K562 (cell line): ENCODE data around the gene ZBTB38. TPM values are rescaled to one million over a fixed set of nuclear protein-coding genes. Genes with fewer than 3 reads are reported as not detected.

ENCODE experiments used
- ATAC-seq: fragments of 200-7000 bp; cut with Tn5 transposase; 3 replicates; pipeline ENCODE4 v1.9.1; 2020; ENCODE audit warnings: moderate library complexity
- BruUV-seq: library from RNA; stranded (reverse); fragments of 400-500 nt; replicated peaks from 2 replicates; lab custom pipeline; 2021; lab: Mats Ljungman, UMichigan
- CTCF ChIA-PET: fragments of 300-600 bp; formaldehyde crosslinking; extraction: SDS; loops from one replicate; lab custom pipeline; 2021; ENCODE audit warnings: low intra/inter-chr PET ratio; lab: Yijun Ruan, JAX
- POLR2A ChIA-PET: fragments of 300-600, 350-650 bp; sonication (Branson Sonifier 250); formaldehyde crosslinking; extraction: SDS; loops from one replicate; lab custom pipeline; 2021; ENCODE audit warnings: antibody characterized with exemption, inconsistent platforms; lab: Yijun Ruan, JAX
- DNase-seq, 4 experiments: peaks; one replicate each; pipeline versions ENCODE4 v3.0.0 to v3.0.0-alpha.2; 2011 to 2018; ENCODE audit warnings: low spot score in 3 of 4, mixed read lengths in 3 of 4; ENCODE audit errors: extremely low read depth in 1 of 4
- FAIRE-seq: peaks from 2 replicates; lab custom pipeline; 2011; peaks lifted over from hg19 to GRCh38; lab: Jason Lieb, UNC
- H2AFZ ChIP-seq: 2 replicates; pipeline ENCODE4 v1.6.0; 2011; ENCODE audit warnings: low read depth, low read length, control low read depth, inconsistent platforms
- H3K27ac ChIP-seq: fragments of 200-600 bp; 3 replicates; pipeline ENCODE4 v1.8.0; 2011; ENCODE audit warnings: low read depth, mild to moderate bottlenecking, control low read depth, inconsistent platforms, low read length, moderate library complexity, mixed read lengths; ENCODE audit errors: extremely low read depth
- H3K27me3 ChIP-seq, 2 experiments: fragments of 300-600 bp in 1 of 2; 2 replicates in 1 of 2; 3 replicates in 1 of 2; pipeline versions ENCODE4 v1.6.0 to v1.8.0; 2011; ENCODE audit warnings: inconsistent platforms in 2 of 2, low read length in 2 of 2, mild to moderate bottlenecking in 1 of 2, mixed read lengths in 1 of 2, moderate library complexity in 1 of 2; ENCODE audit not compliant: control insufficient read depth in 2 of 2, insufficient read depth in 2 of 2
- H3K36me3 ChIP-seq: fragments of 300-600 bp; 3 replicates; pipeline ENCODE4 v1.8.0; 2011; ENCODE audit warnings: mild to moderate bottlenecking, low read length, inconsistent platforms; ENCODE audit not compliant: control insufficient read depth, insufficient read depth
- H3K4me1 ChIP-seq, 2 experiments: fragments of 200-600 bp in 1 of 2; replicated peaks in 1 of 2; 2 replicates in 1 of 2; 3 replicates in 1 of 2; pipeline versions ENCODE4 v1.5.1 to v1.8.0; 2011; ENCODE audit warnings: inconsistent platforms in 2 of 2, low read length in 2 of 2, mild to moderate bottlenecking in 1 of 2, mixed read lengths in 1 of 2, moderate library complexity in 1 of 2; ENCODE audit not compliant: control insufficient read depth in 2 of 2, insufficient read depth in 2 of 2
- H3K4me2 ChIP-seq: 2 replicates; pipeline ENCODE4 v1.6.1; 2011; ENCODE audit warnings: low read length, control low read depth, inconsistent platforms, mixed read lengths; ENCODE audit not compliant: insufficient read depth
- H3K4me3 ChIP-seq: fragments of 200-600 bp; sonication (generic), shearing (Covaris generic); 2 replicates; pipeline ENCODE4 v1.5.1; 2016; ENCODE audit warnings: control low read depth, inconsistent platforms
- H3K79me2 ChIP-seq: fragments of 200-600 bp; 3 replicates; pipeline ENCODE4 v1.8.0; 2011; ENCODE audit warnings: low read length, inconsistent platforms; ENCODE audit not compliant: control insufficient read depth, insufficient read depth
- H3K9ac ChIP-seq, 2 experiments: 2 replicates each; pipeline versions ENCODE4 v1.6.0 to v1.6.1; 2011; ENCODE audit warnings: low read depth in 2 of 2, low read length in 2 of 2, control low read depth in 1 of 2, inconsistent platforms in 1 of 2, mild to moderate bottlenecking in 1 of 2, mixed read lengths in 1 of 2; ENCODE audit not compliant: insufficient read depth in 1 of 2
- H3K9me1 ChIP-seq: one replicate; pipeline ENCODE4 v1.6.0; 2011; ENCODE audit warnings: inconsistent platforms, mild to moderate bottlenecking, low read length, moderate library complexity; ENCODE audit not compliant: control insufficient read depth, insufficient read depth
- H3K9me3 ChIP-seq: replicated peaks from 2 replicates; pipeline ENCODE4 v1.5.1; 2011; ENCODE audit warnings: low read depth, low read length, inconsistent platforms; ENCODE audit not compliant: control insufficient read depth, insufficient read depth
- H4K20me1 ChIP-seq: replicated peaks from 2 replicates; pipeline ENCODE4 v1.6.1; 2011; ENCODE audit warnings: low read length, inconsistent platforms, mixed read lengths; ENCODE audit not compliant: control insufficient read depth, insufficient read depth
- CBFA2T2 ChIP-seq: fragments of 450-650 bp; conservative IDR thresholded peaks from 2 replicates; pipeline ENCODE4 v1.6.1; 2017; ENCODE audit warnings: mild to moderate bottlenecking
- CBFA2T3 ChIP-seq: fragments of 450-650 bp; IDR thresholded peaks from 2 replicates; pipeline ENCODE4 v1.6.1; 2017
- CTBP1 ChIP-seq: fragments of 450-650 bp; IDR thresholded peaks from 2 replicates; pipeline ENCODE4 v1.6.1; 2016; ENCODE audit warnings: borderline replicate concordance
- MTA2 ChIP-seq: fragments of 450-650 bp; IDR thresholded peaks from 2 replicates; pipeline ENCODE4 v1.6.1; 2016; ENCODE audit warnings: low read depth
- PCBP1 ChIP-seq: fragments of 200-400 bp; formaldehyde crosslinking; IDR thresholded peaks from 2 replicates; pipeline ENCODE4 v1.6.1; 2018; ENCODE audit warnings: mild to moderate bottlenecking, low read depth, low read length; ENCODE audit not compliant: poor library complexity, severe bottlenecking
- RCOR1 ChIP-seq, 2 experiments: IDR thresholded peaks; 2 replicates each; pipeline ENCODE4 v1.6.1; 2012; ENCODE audit warnings: low read depth in 2 of 2, low read length in 2 of 2, borderline replicate concordance in 1 of 2, improper control_type of control experiment in 1 of 2
- SLC30A9 ChIP-seq: fragments of 250-450 bp; sonication (Bioruptor Pico); IDR thresholded peaks from 2 replicates; pipeline ENCODE4 v1.8.0; 2022; ENCODE audit warnings: mild to moderate bottlenecking, moderate library complexity
- TAL1 ChIP-seq: fragments of 450-650 bp; IDR thresholded peaks from 2 replicates; pipeline ENCODE4 v1.6.1; 2016; ENCODE audit warnings: mild to moderate bottlenecking
- TCF3 ChIP-seq: sonication (generic); formaldehyde crosslinking; IDR thresholded peaks from 2 replicates; pipeline ENCODE4 v1.4.0; 2020; ENCODE audit warnings: mild to moderate bottlenecking, missing genetic modification reagents
- WGBS: fragments of 100-300 bp; shearing (Covaris generic); methylation state at CpG from one replicate; pipeline ENCODE4 v1.1.6; 2016; ENCODE audit warnings: low coverage, mixed read lengths; ENCODE audit not compliant: insufficient coverage; ENCODE audit errors: missing lambda C conversion rate; 5-methylcytosine and 5-hydroxymethylcytosine counted together
- in situ Hi-C: fragments of 300-500 bp; cut with MboI; formaldehyde crosslinking; loops from 4 replicates; pipeline ENCODE4 v1.15.0; 2018; ENCODE audit warnings: inconsistent platforms, mixed read lengths
- intact Hi-C: fragments of 100-400 bp; cut with micrococcal nuclease; formaldehyde crosslinking; loops from 2 replicates; pipeline ENCODE4 v1.14.2; 2022
- polyA plus RNA-seq, 8 experiments: library from polyadenylated mRNA; depleted of rRNA in 4 of 8; stranded (reverse) in 5 of 8; unstranded in 3 of 8; fragments of >200 nt; fragmentation: Nextera tagmentation in 2 of 8; fragmentation: Illumina TruSeq in 1 of 8; extraction: Ambion mirVana in 2 of 8; extraction: Trizol in 1 of 8; gene quantifications; 2 replicates each; pipeline versions ENCODE4 v1.2.1 to v1.2.3, GENCODE V29; 2011 to 2014; ENCODE audit warnings: inconsistent platforms in 1 of 8, missing spikeins in 1 of 8
- total RNA-seq, 7 experiments: library from RNA; depleted of rRNA in 6 of 7; stranded (reverse); fragments of >200 nt in 6 of 7; fragmentation: Illumina TruSeq in 2 of 7; extraction: Trizol in 2 of 7; gene quantifications; 2 replicates each; pipeline versions ENCODE4 v1.2.1 to v1.2.3, GENCODE V29; 2011 to 2021; ENCODE audit warnings: low replicate concordance in 1 of 7

ZBTB38 gene
- total and polyA plus RNA-seq, 9 of the 15 experiments (the other 6 are each of a cell fraction or from before 2014, with no cell fraction given) = 12.1 to 39.4 (median 22.9) TPM

GRCh38 chr3:141354517-141354916 lies 13.8 kb upstream of the ZBTB38 start:
- no peak for ATAC-seq
- H3K79me2 ChIP-seq = no peaks in the 10 kb centered on the region
- intact Hi-C loops = no loop called here
- no peaks in the 10 kb centered on the region for H4K20me1 ChIP-seq
- WGBS = 45% methylated on average over 3 of the region's 3 CpGs
- H3K9me3 ChIP-seq = no peaks in the 10 kb centered on the region
- FAIRE-seq = no peak
- TF ChIP-seq TCF3 (peak; percentile 61), TAL1 (peak; percentile 20; the same call in 1 of the 2 replicates), PCBP1 (no peak), RCOR1 (IDR thresholded peaks at IDR 0.05; ENCODE audit: borderline replicate concordance in 1 of 2, low read depth in 2 of 2, low read length in 2 of 2) (0 out of 4 replicates have a peak, but pooled peaks of 1 of the 2 experiments have one; percentile 20), CTBP1 (no peak), CBFA2T2 (0 out of 2 replicates have a peak, but pooled peaks have one; percentile 5), MTA2 (0 out of 2 replicates have a peak, but pooled peaks have one; percentile 20), SLC30A9 (CRISPR knock-in tag) (no peak), CBFA2T3 (peak; percentile 53)
- TF ChIP-seq, all 486 proteins: peak for 6
- no TSS peak for BruUV-seq
- peaks cover 9 to 65% of the 10 kb centered on the region in 2 experiments; a peak in 4 of 5 replicates for H3K4me1 ChIP-seq
- no peaks in the 10 kb centered on the region for H3K27me3 ChIP-seq
- POLR2A ChIA-PET = interaction anchor here (0.8 to 1.2 kb wide), 4 partner anchors 9 to 668 kb away, joined by 3 to 6 read pairs (median 4); no protein-coding TSS in a partner anchor
- peak overlapping the region; percentile 54 for H2AFZ ChIP-seq
- H3K9me1 ChIP-seq = peaks cover 4% of the 10 kb centered on the region
- no peak for DNase-seq
- H3K36me3 ChIP-seq = no peaks in the 10 kb centered on the region
- in situ Hi-C loops = no loop called here
- no peak overlapping the region for H3K4me3 ChIP-seq
- CTCF ChIA-PET = no interaction called here
- no peak overlapping the region for H3K4me2 ChIP-seq
- no peak overlapping the region for H3K27ac ChIP-seq
- H3K9ac ChIP-seq = no peak overlapping the region
